ENCODE measurements around the gene LAMA2. TPM values are rescaled to one million over a fixed set of nuclear protein-coding genes. Genes with fewer than 3 reads are reported as not detected.

LAMA2 gene
- polyA plus RNA-seq, 1 donor from 2014 or later = 0.05 TPM

- Mint-ChIP-seq H3K27ac (no peak overlapping the region), H3K4me1 (no peaks in the 10 kb centered on the region), H3K36me3 (peaks cover 1% of the 10 kb centered on the region), H3K4me3 (no peak overlapping the region), H3K27me3 (no peaks in the 10 kb centered on the region), H3K9me3 (no peaks in the 10 kb centered on the region)
Measured at GRCh38 chr6:129507059-129507807, 624.3 kb downstream of the LAMA2 start.

- Mint-ChIP-seq H3K4me3 (no peak overlapping the region), H3K27ac (no peak overlapping the region)
Measured at GRCh38 chr6:129507846-129508245, 624.9 kb downstream of the LAMA2 start.

GRCh38 chr6:129508477-129509145 lies 625.7 kb downstream of the LAMA2 start:
- Mint-ChIP-seq H3K4me1 (no peaks in the 10 kb centered on the region), H3K27me3 (no peaks in the 10 kb centered on the region), H3K4me3 (no peak overlapping the region), H3K27ac (no peak overlapping the region), H3K9me3 (no peaks in the 10 kb centered on the region), H3K36me3 (peaks cover 1% of the 10 kb centered on the region)

More at GRCh38 chr6:129507846-129508245, 624.9 kb downstream of the LAMA2 start:
- no peaks in the 10 kb centered on the region for H3K9me3 Mint-ChIP-seq
- H3K36me3 Mint-ChIP-seq = peaks cover 1% of the 10 kb centered on the region
- no peaks in the 10 kb centered on the region for H3K27me3 Mint-ChIP-seq
- no peaks in the 10 kb centered on the region for H3K4me1 Mint-ChIP-seq

- no peaks in the 10 kb centered on the region for H3K4me1 Mint-ChIP-seq
- H3K27me3 Mint-ChIP-seq = no peaks in the 10 kb centered on the region
- no peak overlapping the region for H3K27ac Mint-ChIP-seq
- H3K36me3 Mint-ChIP-seq = no peaks in the 10 kb centered on the region
- no peaks in the 10 kb centered on the region for H3K9me3 Mint-ChIP-seq
- no peak overlapping the region for H3K4me3 Mint-ChIP-seq
Measured at GRCh38 chr6:129510950-129511349, 628.0 kb downstream of the LAMA2 start.

- Mint-ChIP-seq H3K36me3 (no peaks in the 10 kb centered on the region), H3K4me1 (no peaks in the 10 kb centered on the region), H3K4me3 (no peak overlapping the region), H3K9me3 (no peaks in the 10 kb centered on the region), H3K27ac (no peak overlapping the region), H3K27me3 (no peaks in the 10 kb centered on the region)
Measured at GRCh38 chr6:129513471-129513870, 630.5 kb downstream of the LAMA2 start.

- no peak overlapping the region for H3K4me3 Mint-ChIP-seq
- no peak overlapping the region for H3K27ac Mint-ChIP-seq
- no peaks in the 10 kb centered on the region for H3K36me3 Mint-ChIP-seq
- no peaks in the 10 kb centered on the region for H3K9me3 Mint-ChIP-seq
- no peaks in the 10 kb centered on the region for H3K27me3 Mint-ChIP-seq
- no peaks in the 10 kb centered on the region for H3K4me1 Mint-ChIP-seq
Measured at GRCh38 chr6:129515004-129515403, 632.1 kb downstream of the LAMA2 start.

- no peaks in the 10 kb centered on the region for H3K9me3 Mint-ChIP-seq
- H3K36me3 Mint-ChIP-seq = no peaks in the 10 kb centered on the region
- H3K4me1 Mint-ChIP-seq = no peaks in the 10 kb centered on the region
- no peak overlapping the region for H3K4me3 Mint-ChIP-seq
- H3K27me3 Mint-ChIP-seq = no peaks in the 10 kb centered on the region
- no peak overlapping the region for H3K27ac Mint-ChIP-seq
Measured at GRCh38 chr6:129516005-129516404, 633.1 kb downstream of the LAMA2 start.

- H3K4me3 Mint-ChIP-seq = no peak overlapping the region
- no peaks in the 10 kb centered on the region for H3K27me3 Mint-ChIP-seq
Measured at GRCh38 chr6:129516787-129517186, 633.8 kb downstream of the LAMA2 start.

GRCh38 chr6:129517288-129517687 lies 634.4 kb downstream of the LAMA2 start:
- Mint-ChIP-seq H3K27ac (no peak overlapping the region), H3K4me1 (no peaks in the 10 kb centered on the region), H3K9me3 (no peaks in the 10 kb centered on the region), H3K27me3 (no peaks in the 10 kb centered on the region), H3K36me3 (no peaks in the 10 kb centered on the region), H3K4me3 (no peak overlapping the region)

More at GRCh38 chr6:129516787-129517186, 633.8 kb downstream of the LAMA2 start:
- Mint-ChIP-seq H3K27ac (no peak overlapping the region), H3K9me3 (no peaks in the 10 kb centered on the region), H3K36me3 (no peaks in the 10 kb centered on the region), H3K4me1 (no peaks in the 10 kb centered on the region)

- no peaks in the 10 kb centered on the region for H3K27me3 Mint-ChIP-seq
- H3K27ac Mint-ChIP-seq = no peak overlapping the region
- H3K4me3 Mint-ChIP-seq = no peak overlapping the region
- H3K36me3 Mint-ChIP-seq = peaks cover 2% of the 10 kb centered on the region
- H3K4me1 Mint-ChIP-seq = no peaks in the 10 kb centered on the region
- H3K9me3 Mint-ChIP-seq = no peaks in the 10 kb centered on the region
Measured at GRCh38 chr6:129519750-129520149, 636.8 kb downstream of the LAMA2 start.

- H3K27ac Mint-ChIP-seq = no peak overlapping the region
- H3K4me3 Mint-ChIP-seq = no peak overlapping the region
- H3K4me1 Mint-ChIP-seq = no peaks in the 10 kb centered on the region
- peaks cover 2% of the 10 kb centered on the region for H3K36me3 Mint-ChIP-seq
- no peaks in the 10 kb centered on the region for H3K27me3 Mint-ChIP-seq
- H3K9me3 Mint-ChIP-seq = no peaks in the 10 kb centered on the region
Measured at GRCh38 chr6:129521946-129522345, 639.0 kb downstream of the LAMA2 start.

GRCh38 chr6:129523816-129524215 lies 640.9 kb downstream of the LAMA2 start:
- Mint-ChIP-seq H3K27ac (no peak overlapping the region), H3K4me1 (no peaks in the 10 kb centered on the region), H3K9me3 (no peaks in the 10 kb centered on the region), H3K27me3 (no peaks in the 10 kb centered on the region), H3K4me3 (no peak overlapping the region), H3K36me3 (peaks cover 2% of the 10 kb centered on the region)

- Mint-ChIP-seq H3K36me3 (peaks cover 2% of the 10 kb centered on the region), H3K9me3 (no peaks in the 10 kb centered on the region), H3K4me3 (no peak overlapping the region), H3K27ac (no peak overlapping the region), H3K4me1 (no peaks in the 10 kb centered on the region), H3K27me3 (no peaks in the 10 kb centered on the region)
Measured at GRCh38 chr6:129525055-129525454, 642.1 kb downstream of the LAMA2 start.

- Mint-ChIP-seq H3K4me3 (no peak overlapping the region), H3K27me3 (peaks cover 1% of the 10 kb centered on the region), H3K36me3 (peaks cover 3% of the 10 kb centered on the region), H3K4me1 (no peaks in the 10 kb centered on the region), H3K27ac (no peak overlapping the region), H3K9me3 (no peaks in the 10 kb centered on the region)
Measured at GRCh38 chr6:129534926-129535325, 652.0 kb downstream of the LAMA2 start.

GRCh38 chr6:129536271-129536670 lies 653.3 kb downstream of the LAMA2 start:
- H3K4me1 Mint-ChIP-seq = no peaks in the 10 kb centered on the region
- peaks cover 1% of the 10 kb centered on the region for H3K27me3 Mint-ChIP-seq
- peaks cover 5% of the 10 kb centered on the region for H3K36me3 Mint-ChIP-seq
- H3K27ac Mint-ChIP-seq = no peak overlapping the region
- no peaks in the 10 kb centered on the region for H3K9me3 Mint-ChIP-seq
- no peak overlapping the region for H3K4me3 Mint-ChIP-seq

- Mint-ChIP-seq H3K27ac (no peak overlapping the region), H3K9me3 (no peaks in the 10 kb centered on the region), H3K4me1 (no peaks in the 10 kb centered on the region), H3K36me3 (peaks cover 1% of the 10 kb centered on the region), H3K4me3 (no peak overlapping the region), H3K27me3 (peaks cover under 1% of the 10 kb centered on the region)
Measured at GRCh38 chr6:129539032-129539431, 656.1 kb downstream of the LAMA2 start.
